NCI-H748 treated with DMSO at 0.1 percent for 48 hours (cell line): Measurements from ENCODE around the gene KCNN2.
"Not testable (repeated sequence)": the region's sequence is repeated elsewhere in the genome, so short reads cannot be mapped to it uniquely, and the experiment has no call there.

Experiments
- DNase-seq: peaks from one replicate; lab custom pipeline; 2025; lab: John Stamatoyannopoulos, UW

KCNN2 gene

GRCh38 chr5:114419959-114420358, 58.1 kb downstream of the KCNN2 start:
- DNase-seq, result no peak

- DNase-seq, result no peak
Observed at GRCh38 chr5:114427204-114427603, 65.3 kb downstream of the KCNN2 start.

- DNase-seq, result no peak
Observed at GRCh38 chr5:114430532-114430931, 68.7 kb downstream of the KCNN2 start.

GRCh38 chr5:114432684-114433083, 70.8 kb downstream of the KCNN2 start:
- not testable (repeated sequence) for DNase-seq

GRCh38 chr5:114434396-114435219, 72.7 kb downstream of the KCNN2 start:
- no peak for DNase-seq

- DNase-seq, result no peak
Observed at GRCh38 chr5:114435220-114435481, 73.3 kb downstream of the KCNN2 start.

- no peak for DNase-seq
Observed at GRCh38 chr5:114435885-114436299, 74.0 kb downstream of the KCNN2 start.

GRCh38 chr5:114437936-114438335, 76.1 kb downstream of the KCNN2 start:
- DNase-seq, result no peak

- DNase-seq, result no peak
Observed at GRCh38 chr5:114438471-114438870, 76.6 kb downstream of the KCNN2 start.

GRCh38 chr5:114447084-114447773, 85.4 kb downstream of the KCNN2 start:
- no peak for DNase-seq

- no peak for DNase-seq
Observed at GRCh38 chr5:114448481-114448880, 86.6 kb downstream of the KCNN2 start.

- DNase-seq, result peak; percentile 1
Observed at GRCh38 chr5:114449860-114450421, 88.1 kb downstream of the KCNN2 start.

- no peak for DNase-seq
Observed at GRCh38 chr5:114450437-114450836, 88.6 kb downstream of the KCNN2 start.

GRCh38 chr5:114458726-114459125, 96.9 kb downstream of the KCNN2 start:
- no peak for DNase-seq

- no peak for DNase-seq
Observed at GRCh38 chr5:114467171-114467570, 105.3 kb downstream of the KCNN2 start.

GRCh38 chr5:114467729-114468128, 105.9 kb downstream of the KCNN2 start:
- DNase-seq, result no peak

GRCh38 chr5:114469372-114469771, 107.5 kb downstream of the KCNN2 start:
- no peak for DNase-seq

GRCh38 chr5:114471529-114471928, 109.7 kb downstream of the KCNN2 start:
- DNase-seq, result no peak

- no peak for DNase-seq
Observed at GRCh38 chr5:114473541-114473940, 111.7 kb downstream of the KCNN2 start.

GRCh38 chr5:114477816-114478334, 116.0 kb downstream of the KCNN2 start:
- no peak for DNase-seq

- no peak for DNase-seq
Observed at GRCh38 chr5:114500756-114501155, 138.9 kb downstream of the KCNN2 start.

- no peak for DNase-seq
Observed at GRCh38 chr5:114504560-114504959, 142.7 kb downstream of the KCNN2 start.

GRCh38 chr5:114524221-114524620, 162.4 kb downstream of the KCNN2 start:
- no peak for DNase-seq
